GM19328 (cell line): ENCODE results near the gene EDRF1.
"Not testable (repeated sequence)": the region's sequence is repeated elsewhere in the genome, so short reads cannot be mapped to it uniquely, and the experiment has no call there.

ENCODE experiments used
- ATAC-seq: cut with Tn5 transposase; IDR thresholded peaks from one replicate; pipeline ENCODE4 v1.9.1; 2021; ENCODE audit warnings: mild to moderate bottlenecking, moderate library complexity; ENCODE audit not compliant: unreplicated experiment

EDRF1 gene

GRCh38 chr10:125719173-125720001 is at the start of gene EDRF1:
TSS of gene EDRF1 (plus strand) at chr10:125719709. CDS start at chr10:125719808, 99 bp downstream.
- ATAC-seq: peak; percentile 93

GRCh38 chr10:125672884-125673283 is 46.6 kb upstream of the EDRF1 start:
- no peak for ATAC-seq

- ATAC-seq: no peak
Measured at GRCh38 chr10:125679436-125679835, 40.1 kb upstream of the EDRF1 start.

GRCh38 chr10:125683063-125683462 is 36.4 kb upstream of the EDRF1 start, which contains the start of gene TEX36:
TSS of gene TEX36 (minus strand) at chr10:125683163. CDS start at chr10:125682989, 174 bp downstream.
- no peak for ATAC-seq

GRCh38 chr10:125683821-125684220 is 35.7 kb upstream of the EDRF1 start:
- ATAC-seq: no peak

- ATAC-seq: no peak
Measured at GRCh38 chr10:125684581-125684980, 34.9 kb upstream of the EDRF1 start.

GRCh38 chr10:125687507-125688185 is 31.9 kb upstream of the EDRF1 start:
- no peak for ATAC-seq

GRCh38 chr10:125689955-125690569 is 29.4 kb upstream of the EDRF1 start:
- no peak for ATAC-seq

GRCh38 chr10:125691160-125691981 is 28.1 kb upstream of the EDRF1 start:
- no peak for ATAC-seq

GRCh38 chr10:125692196-125692595 is 27.3 kb upstream of the EDRF1 start:
- no peak for ATAC-seq

GRCh38 chr10:125692601-125693523 is 26.6 kb upstream of the EDRF1 start:
- no peak for ATAC-seq

GRCh38 chr10:125693524-125693847 is 26.0 kb upstream of the EDRF1 start:
- ATAC-seq: no peak

- no peak for ATAC-seq
Measured at GRCh38 chr10:125694883-125695282, 24.6 kb upstream of the EDRF1 start.

- not testable (repeated sequence) for ATAC-seq
Measured at GRCh38 chr10:125696884-125697283, 22.6 kb upstream of the EDRF1 start.

GRCh38 chr10:125698481-125698998 is 21.0 kb upstream of the EDRF1 start:
- ATAC-seq: no peak

- no peak for ATAC-seq
Measured at GRCh38 chr10:125699562-125700143, 19.9 kb upstream of the EDRF1 start.

GRCh38 chr10:125700355-125700911 is 19.1 kb upstream of the EDRF1 start:
- no peak for ATAC-seq

- ATAC-seq: no peak
Measured at GRCh38 chr10:125707541-125708468, 11.7 kb upstream of the EDRF1 start.
